NCI-H2227 treated with DMSO at 0.1 percent for 48 hours (cell line): ENCODE results near the gene OR2D2.
"Not testable (repeated sequence)": the region's sequence is repeated elsewhere in the genome, so short reads cannot be mapped to it uniquely, and the experiment has no call there.

Experiments used
- DNase-seq: peaks from one replicate; lab custom pipeline; 2025; lab: John Stamatoyannopoulos, UW

Gene OR2D2

GRCh38 chr11:6876914-6877313 lies 15.4 kb downstream of the OR2D2 start:
- no peak for DNase-seq

DNA sequence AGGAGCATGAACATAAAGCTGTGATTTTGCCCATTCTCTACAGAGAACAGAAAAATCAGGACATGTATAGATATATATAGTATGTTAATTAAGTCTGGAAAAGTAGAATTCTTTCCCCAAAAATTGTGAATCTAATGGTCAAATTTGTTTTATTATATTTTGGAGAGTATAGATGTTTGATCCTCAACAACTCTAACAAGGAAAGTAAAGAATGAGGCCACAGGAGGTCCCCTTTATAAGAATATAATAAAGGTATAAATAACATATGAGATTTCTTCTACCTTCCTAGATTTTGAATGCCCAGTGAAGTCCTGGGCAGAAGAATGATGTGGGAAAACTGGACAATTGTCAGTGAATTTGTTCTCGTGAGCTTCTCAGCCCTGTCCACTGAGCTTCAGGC lies 16.0 kb downstream of the OR2D2 start, which contains the start of gene OR10A4:
Gene OR10A4 (plus strand): TSS at position 301 of the 400 bp plus-strand sequence. CDS start 23 bp downstream, at position 324.
- DNase-seq, result no peak

DNA sequence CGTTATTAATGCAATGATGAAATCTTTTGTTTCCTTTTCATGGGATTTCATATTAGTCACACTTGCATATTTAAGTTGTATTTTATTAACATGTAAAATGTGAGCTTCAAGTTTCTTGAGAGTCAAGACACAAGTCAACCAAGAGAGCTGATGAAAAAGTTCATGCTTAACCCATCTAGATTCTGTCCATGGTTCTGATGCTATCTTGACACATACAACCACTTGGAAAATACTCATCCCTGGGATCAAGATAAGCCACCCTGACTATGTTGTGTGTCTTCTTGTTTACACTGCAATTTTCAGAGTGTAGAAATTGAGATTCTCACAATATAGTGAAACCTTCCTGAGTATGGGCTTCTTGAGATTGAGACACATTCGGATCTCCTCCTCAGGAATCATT lies 16.5 kb downstream of the OR2D2 start:
- DNase-seq, result no peak

DNA sequence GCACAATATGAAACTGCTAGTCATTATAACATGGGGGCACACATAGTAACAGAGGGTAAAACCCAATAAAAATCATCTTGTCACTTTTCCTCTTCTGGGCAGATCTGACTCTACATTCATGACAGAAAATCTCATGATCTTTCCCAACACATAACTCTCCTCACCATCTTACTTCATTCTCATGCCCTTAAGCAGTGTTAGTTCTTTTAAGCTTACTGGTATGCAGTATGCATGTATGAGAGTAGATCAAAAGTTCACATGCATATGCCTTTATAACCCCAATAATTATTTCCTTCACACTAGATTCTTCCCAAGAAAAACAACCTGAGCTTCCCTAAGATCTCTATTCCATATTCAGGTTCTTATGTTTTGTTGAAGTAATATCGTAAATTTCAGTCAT lies 21.0 kb downstream of the OR2D2 start:
- DNase-seq, result no peak

GRCh38 chr11:6864438-6864837 lies 27.9 kb downstream of the OR2D2 start:
- no peak for DNase-seq

DNA sequence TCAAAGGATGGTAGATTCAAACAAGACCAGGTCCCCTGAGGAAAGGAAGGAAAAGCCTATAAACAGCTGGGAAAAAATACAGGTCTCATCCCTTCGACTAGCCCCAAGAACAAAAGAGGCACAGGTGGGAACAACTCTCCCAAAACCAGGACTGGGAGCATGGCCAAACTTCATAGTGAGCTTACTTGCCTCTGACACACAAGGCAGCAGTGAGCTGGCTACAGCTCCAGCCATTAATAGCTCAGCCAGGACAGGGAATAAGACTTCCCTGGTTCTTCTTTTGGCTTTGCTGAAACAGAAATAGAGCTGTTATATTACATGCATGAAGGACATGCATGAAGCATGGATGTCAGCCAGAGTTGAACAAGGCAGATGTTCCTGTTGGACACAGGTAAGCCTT lies 29.3 kb downstream of the OR2D2 start, which contains the start of gene OR10A2:
Gene OR10A2 (plus strand): TSS at position 97 of the 400 bp plus-strand sequence. CDS start 6,698 bp downstream, outside the sequence.
- DNase-seq, result no peak

DNA sequence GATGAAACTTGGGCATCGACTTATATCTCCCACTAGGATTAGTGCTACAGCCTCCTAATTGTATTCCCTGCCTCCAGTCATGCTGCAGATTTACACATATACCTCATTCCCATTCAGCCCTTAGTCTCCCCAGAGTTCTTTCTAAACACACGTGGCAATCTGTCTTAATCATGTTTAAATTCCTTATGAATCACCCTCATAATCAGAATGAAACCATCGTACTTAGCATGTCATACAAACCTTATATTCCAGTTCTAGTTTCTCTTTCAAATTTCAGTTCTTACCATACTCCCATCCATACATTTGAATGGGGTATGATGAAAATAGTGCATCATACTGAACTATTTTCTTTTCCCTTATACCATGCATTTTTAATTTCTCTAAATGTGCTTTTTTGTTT lies 35.4 kb downstream of the OR2D2 start:
- DNase-seq, result no peak

- no peak for DNase-seq
Observed at GRCh38 chr11:6855971-6856541, 36.2 kb downstream of the OR2D2 start.

DNA sequence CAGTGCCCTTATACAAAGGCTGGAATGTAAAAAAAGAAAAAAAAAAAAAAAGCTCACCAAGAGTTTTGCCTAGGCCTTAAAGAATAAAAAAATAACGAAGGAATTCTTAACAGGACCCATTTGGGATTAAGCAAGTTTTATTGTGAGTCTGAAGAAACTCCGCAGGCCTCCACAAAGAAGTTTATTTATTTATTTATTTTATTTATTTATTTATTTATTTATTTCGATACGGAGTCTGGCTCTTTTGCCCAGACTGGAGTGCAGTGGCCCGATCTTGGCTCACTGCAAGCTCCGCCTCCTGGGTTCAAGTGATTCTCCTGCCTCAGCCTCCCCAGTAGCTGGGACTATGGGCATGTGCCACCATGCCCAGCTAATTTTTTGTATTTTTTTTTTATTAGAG lies 37.5 kb downstream of the OR2D2 start:
- DNase-seq, result not testable (repeated sequence)

DNA sequence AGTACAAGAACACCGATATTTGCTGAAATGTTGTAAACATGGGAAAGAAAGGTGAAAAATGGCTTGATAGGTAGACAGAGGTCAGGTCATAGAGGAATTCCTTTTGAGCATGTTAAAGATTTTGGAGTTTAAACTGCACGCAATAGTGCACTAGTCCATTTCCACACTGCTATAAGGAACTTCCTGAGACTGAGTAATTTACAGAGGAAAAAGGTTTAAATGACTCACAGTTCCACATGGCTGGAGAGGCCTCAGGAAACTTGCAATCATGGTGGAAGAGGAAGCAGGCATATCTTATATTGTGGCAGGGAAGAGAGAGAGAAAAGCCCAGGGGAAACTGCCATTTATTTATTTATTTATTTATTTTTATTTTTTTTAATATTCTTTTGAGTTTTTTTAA lies 41.8 kb downstream of the OR2D2 start:
- DNase-seq, result no peak

DNA sequence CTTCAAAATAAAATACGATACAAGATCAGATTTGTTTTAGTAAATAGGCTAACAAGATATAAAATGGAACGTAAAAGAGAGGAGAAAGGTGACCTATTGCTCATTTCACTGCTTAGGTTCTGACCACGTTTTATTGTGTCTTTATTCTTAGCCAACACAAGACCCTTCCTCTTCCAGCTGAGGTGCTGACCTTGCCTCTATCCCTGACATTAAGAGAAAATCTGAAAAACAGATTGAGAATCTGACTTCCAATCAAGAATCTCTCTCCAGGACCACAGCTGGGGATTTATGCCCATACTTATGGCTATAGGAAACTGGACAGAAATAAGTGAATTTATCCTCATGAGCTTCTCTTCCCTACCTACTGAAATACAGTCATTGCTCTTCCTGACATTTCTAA lies 46.9 kb downstream of the OR2D2 start, which contains the start of gene OR10A5:
Gene OR10A5 (plus strand): TSS at position 301 of the 400 bp plus-strand sequence. CDS start 0 bp downstream, at position 301.
- no peak for DNase-seq

- no peak for DNase-seq
Observed at GRCh38 chr11:6844356-6844755, 47.9 kb downstream of the OR2D2 start.

- no peak for DNase-seq
Observed at GRCh38 chr11:6843670-6844069, 48.6 kb downstream of the OR2D2 start.

- no peak for DNase-seq
Observed at GRCh38 chr11:6841694-6842093, 50.6 kb downstream of the OR2D2 start.
